ENCODE results near the gene CACNB4. TPM values are rescaled to one million over a fixed set of nuclear protein-coding genes. Genes with fewer than 3 reads are reported as not detected.

The CACNB4 gene
- total and polyA plus RNA-seq, 10 donors: 0.14 to 5.1 (median 1.6) TPM

DNA sequence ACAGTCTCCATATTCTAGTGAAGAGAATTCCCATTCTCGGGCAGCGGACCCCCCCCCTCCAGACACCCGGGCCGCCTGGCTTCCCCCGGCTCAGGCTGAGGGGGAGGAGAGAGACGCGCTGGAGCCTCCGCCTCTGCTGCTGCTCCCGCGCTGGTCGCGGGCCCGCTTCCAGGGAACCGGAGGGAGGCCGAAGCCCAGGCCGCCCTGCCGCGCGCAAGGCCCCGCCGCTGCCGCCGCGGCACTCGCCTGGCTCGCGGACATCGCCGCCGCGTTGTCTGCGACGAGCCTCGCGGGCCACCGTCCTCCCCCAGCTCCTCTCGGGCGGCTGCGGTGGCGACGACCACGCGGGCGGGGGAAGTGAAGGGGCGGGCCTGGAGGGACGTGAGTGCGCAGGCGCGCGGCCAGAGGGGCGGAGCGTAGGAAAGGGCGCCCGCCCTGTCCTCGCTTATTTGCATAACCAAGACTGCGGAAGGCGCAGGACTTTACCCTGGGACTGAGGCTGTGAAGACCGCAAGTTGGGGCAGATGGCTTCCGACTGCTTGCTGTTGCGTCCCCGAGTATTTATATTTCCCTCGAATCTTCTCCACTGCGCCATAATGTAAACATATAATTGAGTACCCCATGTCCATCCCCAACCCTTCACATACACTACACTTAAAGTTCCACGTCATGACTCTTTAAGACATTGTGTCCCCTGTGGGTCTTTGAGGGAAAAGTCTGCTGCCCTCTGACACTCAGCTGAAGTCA is 270.5 kb downstream of the CACNB4 start, which contains the start of gene ARL5A:
Gene ARL5A, minus strand, starts transcription at position 279 of the 747 bp plus-strand sequence. Its CDS starts 245 bp downstream, at position 34.
- peak; percentile 99 for DNase-seq
- intact Hi-C loops (cut with DNase I; ENCODE audit: low total_unique reads): no loop called here
- Histone ChIP-seq H3K4me3 (peak within 1 kb of the TSS; percentile 69 to 96 (median 88)), H3K36me3 (no peaks in the 10 kb centered on the region), H3K27ac (peak within 1 kb of the TSS; percentile 83 to 94 (median 87)), H3K4me1 (peaks cover 17 to 54% (median 47%) of the 10 kb centered on the region in 6 donors), H3K9me3 (no peaks in the 10 kb centered on the region), H3K27me3 (replicated peaks in 1 of 7) (no peaks in the 10 kb centered on the region)
- TF ChIP-seq POLR2A (IDR thresholded peaks at IDR 0.05): peak in 2 of 3 donors; percentile 44 to 70
- TF ChIP-seq POLR2AphosphoS5 (IDR thresholded peaks at IDR 0.05): peak; percentile 96 to 98 (median 97)
- TF ChIP-seq, protein P1, sequence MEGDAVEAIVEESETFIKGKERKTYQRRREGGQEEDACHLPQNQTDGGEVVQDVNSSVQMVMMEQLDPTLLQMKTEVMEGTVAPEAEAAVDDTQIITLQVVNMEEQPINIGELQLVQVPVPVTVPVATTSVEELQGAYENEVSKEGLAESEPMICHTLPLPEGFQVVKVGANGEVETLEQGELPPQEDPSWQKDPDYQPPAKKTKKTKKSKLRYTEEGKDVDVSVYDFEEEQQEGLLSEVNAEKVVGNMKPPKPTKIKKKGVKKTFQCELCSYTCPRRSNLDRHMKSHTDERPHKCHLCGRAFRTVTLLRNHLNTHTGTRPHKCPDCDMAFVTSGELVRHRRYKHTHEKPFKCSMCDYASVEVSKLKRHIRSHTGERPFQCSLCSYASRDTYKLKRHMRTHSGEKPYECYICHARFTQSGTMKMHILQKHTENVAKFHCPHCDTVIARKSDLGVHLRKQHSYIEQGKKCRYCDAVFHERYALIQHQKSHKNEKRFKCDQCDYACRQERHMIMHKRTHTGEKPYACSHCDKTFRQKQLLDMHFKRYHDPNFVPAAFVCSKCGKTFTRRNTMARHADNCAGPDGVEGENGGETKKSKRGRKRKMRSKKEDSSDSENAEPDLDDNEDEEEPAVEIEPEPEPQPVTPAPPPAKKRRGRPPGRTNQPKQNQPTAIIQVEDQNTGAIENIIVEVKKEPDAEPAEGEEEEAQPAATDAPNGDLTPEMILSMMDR (IDR thresholded peaks at IDR 0.05 in 8 of 11, conservative IDR thresholded peaks at IDR 0.05 in 3 of 11): peak in 2 of 11 experiments; percentile 6 to 44
- 0 to 1% (median 1%) methylated on average over 33 to 64 of the region's 64 CpGs for WGBS, 5 donors

DNA sequence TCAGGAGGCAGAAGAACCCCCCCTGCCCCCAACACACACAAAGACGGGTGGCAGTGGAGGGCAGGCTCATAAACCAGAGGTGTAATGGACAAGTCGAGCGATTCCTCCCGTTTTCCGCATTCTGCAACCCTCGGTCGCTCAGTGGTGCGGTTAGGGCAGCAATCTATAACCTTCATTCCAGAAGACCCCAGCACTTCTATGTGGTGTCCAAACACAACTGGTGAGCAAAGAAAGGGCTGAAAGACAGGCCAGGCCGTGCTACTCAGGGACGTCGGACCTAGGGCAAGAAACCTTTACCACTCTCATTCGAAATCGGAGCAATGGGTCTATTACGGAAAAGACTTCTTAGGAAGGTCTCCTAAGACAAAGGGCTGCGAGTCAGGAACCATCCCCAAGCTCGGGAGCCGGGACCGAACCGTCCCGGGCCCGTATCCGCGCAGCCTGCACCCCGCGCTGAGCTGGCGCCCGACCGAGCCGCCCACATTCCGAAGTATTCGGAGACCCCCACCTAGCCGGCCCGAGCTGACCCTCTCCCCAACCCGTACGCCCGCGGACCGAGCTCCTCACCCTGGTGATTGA is 271.2 kb downstream of the CACNB4 start:
- intact Hi-C loops (cut with DNase I; ENCODE audit: low total_unique reads): no loop called here
- no peaks in the 10 kb centered on the region for H3K9me3 ChIP-seq
- no peaks in the 10 kb centered on the region for H3K36me3 ChIP-seq
- peak overlapping the region; percentile 69 to 96 (median 88) for H3K4me3 ChIP-seq
- TF ChIP-seq, protein P1 (IDR thresholded peaks at IDR 0.05 in 8 of 11, conservative IDR thresholded peaks at IDR 0.05 in 3 of 11): no peak
- TF ChIP-seq POLR2A (IDR thresholded peaks at IDR 0.05) (no peak), POLR2AphosphoS5 (IDR thresholded peaks at IDR 0.05) (no peak)
- H3K27ac ChIP-seq: peak overlapping the region; percentile 83 to 94 (median 87)
- DNase-seq: peak; percentile 80
- H3K27me3 ChIP-seq (replicated peaks in 1 of 7): no peaks in the 10 kb centered on the region
- WGBS, 5 donors: 0 to 1% (median 1%) methylated on average over 32 to 38 of the region's 38 CpGs
- H3K4me1 ChIP-seq: peaks cover 19 to 61% (median 52%) of the 10 kb centered on the region in 6 donors

DNA sequence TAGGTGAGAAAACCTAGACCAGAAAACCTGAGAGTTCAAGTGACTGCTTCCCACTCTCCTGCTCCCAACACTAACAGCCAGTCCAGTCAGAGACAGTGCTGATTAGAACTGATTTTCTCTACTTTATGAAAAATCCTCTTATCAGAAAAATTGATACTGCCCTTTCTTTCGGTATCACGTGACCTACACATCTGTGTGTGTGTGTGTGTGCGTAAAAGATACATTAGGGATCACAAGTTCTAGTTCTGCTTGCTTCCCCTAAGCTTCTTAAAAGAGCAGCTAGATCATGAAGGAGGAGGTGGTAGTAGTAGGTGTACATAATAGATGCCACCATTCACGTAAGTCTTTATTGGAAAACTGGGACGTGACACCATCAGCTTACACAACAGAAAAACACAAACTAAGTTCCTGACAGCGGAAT is 272.1 kb downstream of the CACNB4 start:
- peaks cover 19 to 66% (median 52%) of the 10 kb centered on the region in 6 donors for H3K4me1 ChIP-seq

More for the DNA sequence above, 272.1 kb downstream of the CACNB4 start:
- intact Hi-C loops (cut with DNase I; ENCODE audit: low total_unique reads): no loop called here
- TF ChIP-seq POLR2AphosphoS5 (IDR thresholded peaks at IDR 0.05) (no peak), POLR2A (IDR thresholded peaks at IDR 0.05) (no peak)
- TF ChIP-seq, protein P1 (IDR thresholded peaks at IDR 0.05 in 8 of 11, conservative IDR thresholded peaks at IDR 0.05 in 3 of 11): no peak
- WGBS, 5 donors: 30 to 47% (median 36%) methylated on average over 6 of the region's 6 CpGs
- Histone ChIP-seq H3K9me3 (no peaks in the 10 kb centered on the region), H3K36me3 (no peaks in the 10 kb centered on the region), H3K27me3 (replicated peaks in 1 of 7) (no peaks in the 10 kb centered on the region), H3K4me3 (peak overlapping the region; percentile 69 to 96 (median 88)), H3K27ac (peak overlapping the region in 2 of 8 donors; percentile 90 to 94)
- DNase-seq: no peak
